Activated CD4-positive, alpha-beta T cell treated with anti-CD3 and anti-CD28 coated beads, Interleukin-2, amount 50 U/mL, for 24 hours (primary cell): ENCODE data around the gene UIMC1.
"Not testable (repeated sequence)": the region's sequence is repeated elsewhere in the genome, so short reads cannot be mapped to it uniquely, and the experiment has no call there.

Experiments
- DNase-seq, 2 donors: peaks; one replicate each; pipeline ENCODE4 v3.0.0-alpha.2; 2020; ENCODE audit warnings: low read depth in 1 of 2, low spot score in 1 of 2

UIMC1 gene

DNA sequence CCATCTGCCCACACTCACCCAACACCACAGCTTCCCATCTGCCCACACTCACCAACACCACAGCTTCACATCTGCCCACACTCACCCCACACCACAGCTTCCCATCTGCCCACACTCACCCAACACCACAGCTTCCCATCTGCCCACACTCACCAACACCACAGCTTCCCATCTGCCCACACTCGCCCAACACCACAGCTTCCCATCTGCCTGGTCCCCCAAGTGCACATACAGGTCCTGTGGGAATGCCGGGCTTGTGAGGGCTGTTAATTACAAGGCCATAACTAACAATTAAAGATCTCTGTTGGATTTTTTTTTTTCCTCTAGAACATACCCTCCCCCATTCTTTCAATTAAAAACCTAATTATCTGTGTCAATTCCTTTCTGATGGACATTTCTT, 133.6 kb downstream of the UIMC1 start:
- not testable (repeated sequence) for DNase-seq

DNA sequence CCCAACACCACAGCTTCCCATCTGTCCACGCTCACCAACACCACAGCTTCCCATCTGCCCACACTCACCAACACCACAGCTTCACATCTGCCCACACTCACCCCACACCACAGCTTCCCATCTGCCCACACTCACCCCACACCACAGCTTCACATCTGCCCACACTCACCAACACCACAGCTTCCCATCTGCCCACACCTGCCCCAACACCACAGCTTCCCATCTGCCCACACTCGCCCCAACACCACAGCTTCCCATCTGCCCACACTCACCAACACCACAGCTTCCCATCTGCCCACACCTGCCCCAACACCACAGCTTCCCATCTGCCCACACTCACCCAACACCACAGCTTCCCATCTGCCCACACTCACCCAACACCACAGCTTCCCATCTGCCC, 134.0 kb downstream of the UIMC1 start:
- not testable (repeated sequence) for DNase-seq

DNA sequence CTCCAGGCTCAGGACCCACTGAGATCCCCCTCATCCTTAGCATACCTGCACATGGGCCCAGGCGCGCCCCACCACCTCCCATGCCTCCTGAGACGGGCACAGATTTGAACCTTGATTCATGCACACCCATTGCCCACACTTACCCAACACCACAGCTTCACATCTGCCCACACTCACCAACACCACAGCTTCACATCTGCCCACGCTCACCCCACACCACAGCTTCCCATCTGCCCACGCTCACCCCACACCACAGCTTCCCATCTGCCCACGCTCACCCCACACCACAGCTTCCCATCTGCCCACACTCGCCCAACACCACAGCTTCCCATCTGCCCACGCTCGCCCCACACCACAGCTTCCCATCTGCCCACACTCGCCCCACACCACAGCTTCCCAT, 135.9 kb downstream of the UIMC1 start:
- DNase-seq = not testable (repeated sequence)

DNA sequence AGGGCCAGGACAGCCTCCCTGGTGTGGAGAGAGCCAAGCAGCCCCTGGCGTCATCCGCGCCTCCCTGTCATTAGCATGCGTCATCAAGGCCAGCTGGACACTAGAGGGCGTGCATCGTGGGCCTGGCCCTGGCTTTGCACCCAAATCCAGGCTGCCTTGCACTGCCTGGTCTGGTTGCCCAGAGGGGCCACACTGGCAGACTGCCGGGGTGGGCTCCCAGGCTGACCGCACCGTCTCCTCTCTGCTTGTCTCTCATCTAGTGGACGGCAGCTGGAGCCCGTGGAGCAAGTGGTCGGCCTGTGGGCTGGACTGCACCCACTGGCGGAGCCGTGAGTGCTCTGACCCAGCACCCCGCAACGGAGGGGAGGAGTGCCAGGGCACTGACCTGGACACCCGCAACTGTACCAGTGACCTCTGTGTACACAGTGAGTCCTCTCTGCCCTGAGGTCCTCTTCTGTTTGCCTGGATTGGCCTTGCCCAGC, 136.4 kb downstream of the UIMC1 start:
- no peak for DNase-seq

DNA sequence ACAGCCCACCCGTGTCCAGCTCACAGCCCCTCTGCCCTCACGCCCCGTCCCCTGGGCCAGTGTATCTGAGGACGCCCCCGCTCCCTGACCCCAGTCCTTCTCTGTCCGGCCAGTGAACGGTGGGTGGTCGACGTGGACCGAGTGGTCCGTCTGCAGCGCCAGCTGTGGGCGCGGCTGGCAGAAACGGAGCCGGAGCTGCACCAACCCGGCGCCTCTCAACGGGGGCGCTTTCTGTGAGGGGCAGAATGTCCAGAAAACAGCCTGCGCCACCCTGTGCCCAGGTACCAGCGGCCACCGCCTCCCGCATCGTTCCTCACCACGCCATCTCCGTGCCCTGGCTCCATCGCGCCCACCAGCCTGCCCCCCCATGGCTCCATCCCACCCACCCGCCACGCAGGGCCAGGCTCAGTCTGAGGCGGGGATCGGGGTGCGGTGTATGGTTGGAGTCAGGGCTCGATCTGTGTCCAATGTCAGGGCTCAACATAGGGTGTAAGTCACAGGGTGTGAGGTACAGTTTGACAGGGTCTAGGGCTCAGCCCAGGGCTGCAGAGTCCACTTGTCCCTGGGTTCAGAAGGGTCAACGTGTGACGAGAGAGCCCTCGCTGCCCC, 137.0 kb downstream of the UIMC1 start:
- DNase-seq = no peak

DNA sequence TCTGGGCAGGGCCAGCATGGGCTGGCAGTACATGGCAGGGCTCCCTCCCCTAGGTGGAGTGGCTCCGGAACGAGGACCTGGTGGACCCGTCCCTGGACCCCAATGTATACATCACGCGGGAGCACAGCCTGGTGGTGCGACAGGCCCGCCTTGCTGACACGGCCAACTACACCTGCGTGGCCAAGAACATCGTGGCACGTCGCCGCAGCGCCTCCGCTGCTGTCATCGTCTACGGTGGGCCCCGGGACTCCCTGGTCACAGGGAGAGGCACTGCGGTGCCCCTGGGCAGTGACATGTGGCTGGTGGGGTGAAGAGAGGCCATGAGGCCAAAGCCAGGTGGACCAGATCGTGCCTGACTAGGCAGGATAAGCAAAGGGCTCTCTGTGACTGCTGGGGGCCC, 137.8 kb downstream of the UIMC1 start:
- no peak for DNase-seq

DNA sequence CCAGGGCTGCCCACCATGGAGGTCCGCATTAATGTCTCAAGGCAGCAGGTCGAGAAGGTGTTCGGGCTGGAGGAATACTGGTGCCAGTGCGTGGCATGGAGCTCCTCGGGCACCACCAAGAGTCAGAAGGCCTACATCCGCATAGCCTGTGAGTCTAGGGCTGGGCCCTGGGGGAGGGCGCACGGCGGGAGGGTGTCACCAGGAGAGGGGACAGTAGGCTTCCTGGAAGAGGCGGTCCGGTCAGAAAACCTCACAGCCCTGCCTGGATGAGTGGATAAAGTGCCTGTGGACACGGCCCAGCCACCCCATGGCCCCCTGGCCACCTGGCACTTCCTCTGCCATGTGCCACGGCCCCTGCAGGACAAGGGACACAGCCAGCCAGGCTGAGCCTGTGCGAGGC, 138.5 kb downstream of the UIMC1 start:
- no peak for DNase-seq

DNA sequence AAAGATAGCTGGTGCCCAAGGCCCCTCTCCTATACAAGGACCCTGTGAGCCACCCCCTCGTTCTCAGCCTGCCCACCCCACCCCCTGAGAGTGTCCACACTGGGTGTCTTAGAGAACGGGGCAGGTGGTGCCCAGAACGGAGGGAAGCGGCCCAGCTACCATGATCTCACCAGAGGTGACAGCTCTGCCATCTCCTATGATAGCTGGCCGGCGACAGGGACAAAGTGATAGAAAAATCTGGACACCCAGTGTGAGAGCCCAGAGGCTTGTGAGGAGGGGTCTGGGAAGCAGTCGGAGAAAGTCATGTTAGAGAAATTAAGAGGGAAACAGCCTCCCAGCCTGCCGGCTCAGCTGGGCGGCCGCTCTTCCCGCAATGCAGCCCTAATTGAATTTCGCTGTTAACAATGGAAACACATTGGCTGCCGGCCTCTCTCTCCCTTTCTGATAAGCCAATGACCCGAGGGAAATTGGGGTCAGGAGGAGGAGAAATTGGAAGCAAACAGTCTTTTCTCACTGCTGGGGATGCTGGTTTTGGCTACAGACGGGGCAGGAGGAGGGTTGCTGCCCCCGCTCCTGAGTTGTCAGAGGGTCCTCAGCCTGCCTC, 139.8 kb downstream of the UIMC1 start:
- no peak for DNase-seq

DNA sequence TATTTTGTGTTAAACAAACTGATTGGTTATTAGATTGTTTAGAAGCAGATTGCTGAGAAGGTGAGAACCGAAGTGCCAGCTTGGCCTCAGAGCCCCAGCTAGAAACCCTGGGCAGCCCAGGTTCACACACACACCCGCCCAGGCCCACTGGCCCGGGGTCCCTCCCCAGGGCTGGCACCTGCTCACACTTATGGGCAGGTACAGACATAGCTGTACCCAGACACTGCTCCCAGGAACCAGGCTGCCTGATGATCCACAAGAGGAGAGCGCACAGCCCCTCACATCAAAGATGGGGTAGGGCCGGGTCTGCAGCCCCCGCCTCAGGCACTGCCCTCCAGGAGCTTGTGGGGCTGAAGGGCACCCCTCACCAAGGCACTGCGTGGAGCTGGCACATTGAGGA, 140.6 kb downstream of the UIMC1 start:
- no peak for DNase-seq

DNA sequence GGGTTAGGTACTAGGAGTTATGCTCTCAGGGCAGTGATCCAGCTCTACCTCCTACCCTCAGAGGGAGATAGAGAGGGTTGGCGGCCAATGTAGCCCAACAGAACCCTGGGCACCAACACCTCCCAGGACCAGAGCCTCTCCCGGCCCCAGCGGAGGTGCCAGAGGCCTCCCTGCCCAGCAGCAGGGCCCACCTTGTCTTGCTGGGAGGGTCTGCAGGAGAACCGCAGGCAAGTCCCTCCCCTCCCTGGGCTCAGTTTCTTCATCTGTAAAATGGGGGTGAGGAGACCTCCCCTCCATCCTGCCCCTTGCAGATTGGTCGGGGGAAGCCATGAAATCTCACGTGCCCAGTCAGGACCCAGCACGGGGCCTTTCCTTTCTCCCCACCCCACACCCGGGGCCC, 141.8 kb downstream of the UIMC1 start:
- no peak for DNase-seq

DNA sequence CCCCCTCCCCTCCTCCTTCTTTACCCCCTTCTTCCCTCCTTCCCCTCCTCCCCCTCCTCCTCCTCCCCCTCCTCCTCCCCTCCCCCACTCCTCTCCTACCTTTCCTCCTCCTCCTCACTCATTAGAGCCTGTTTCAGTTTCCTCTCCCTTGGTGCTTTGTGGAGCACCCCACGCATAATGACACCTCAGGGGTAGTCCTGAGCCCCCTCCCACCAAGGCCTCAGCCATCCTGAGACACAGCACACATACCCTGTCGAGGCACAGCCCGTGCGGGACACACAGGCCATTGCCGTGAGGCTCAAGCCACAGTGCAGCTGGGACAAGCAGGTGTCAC, 142.8 kb downstream of the UIMC1 start:
- DNase-seq = no peak

DNA sequence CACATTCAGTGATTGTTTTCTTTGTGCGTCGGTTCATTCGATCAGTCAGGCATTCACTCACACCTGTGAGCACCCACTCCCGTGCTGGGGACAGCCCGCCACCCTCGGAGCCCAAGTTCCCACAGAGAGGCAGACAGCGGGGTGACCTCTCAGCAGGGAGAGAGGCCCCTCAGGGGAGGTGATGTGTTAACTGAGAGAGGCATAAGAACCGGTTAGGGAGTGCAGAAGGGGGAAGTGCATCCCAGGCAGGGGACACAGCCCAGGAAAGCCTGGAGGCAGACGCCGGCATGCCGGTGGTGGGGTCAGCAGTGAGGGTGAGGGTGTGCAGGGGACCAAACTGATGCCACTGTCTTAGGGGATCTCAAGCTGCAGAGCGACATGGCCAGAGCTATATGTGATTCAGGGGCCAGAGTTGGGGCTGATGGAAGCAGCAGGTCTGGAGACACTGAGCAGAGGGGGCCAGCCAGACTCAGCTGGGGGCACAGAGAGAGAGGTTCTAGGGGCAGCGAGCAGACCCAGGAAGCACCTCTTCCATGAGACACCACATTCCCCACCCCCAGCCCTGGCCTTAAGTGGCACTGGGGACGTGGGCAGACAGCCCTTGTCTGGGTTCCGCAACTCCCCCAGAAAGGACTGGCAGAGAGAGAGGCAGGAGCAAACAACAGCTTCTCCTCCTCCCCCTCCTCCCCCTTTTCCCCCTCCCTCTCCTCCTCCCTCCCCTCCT, 143.4 kb downstream of the UIMC1 start:
- no peak for DNase-seq

DNA sequence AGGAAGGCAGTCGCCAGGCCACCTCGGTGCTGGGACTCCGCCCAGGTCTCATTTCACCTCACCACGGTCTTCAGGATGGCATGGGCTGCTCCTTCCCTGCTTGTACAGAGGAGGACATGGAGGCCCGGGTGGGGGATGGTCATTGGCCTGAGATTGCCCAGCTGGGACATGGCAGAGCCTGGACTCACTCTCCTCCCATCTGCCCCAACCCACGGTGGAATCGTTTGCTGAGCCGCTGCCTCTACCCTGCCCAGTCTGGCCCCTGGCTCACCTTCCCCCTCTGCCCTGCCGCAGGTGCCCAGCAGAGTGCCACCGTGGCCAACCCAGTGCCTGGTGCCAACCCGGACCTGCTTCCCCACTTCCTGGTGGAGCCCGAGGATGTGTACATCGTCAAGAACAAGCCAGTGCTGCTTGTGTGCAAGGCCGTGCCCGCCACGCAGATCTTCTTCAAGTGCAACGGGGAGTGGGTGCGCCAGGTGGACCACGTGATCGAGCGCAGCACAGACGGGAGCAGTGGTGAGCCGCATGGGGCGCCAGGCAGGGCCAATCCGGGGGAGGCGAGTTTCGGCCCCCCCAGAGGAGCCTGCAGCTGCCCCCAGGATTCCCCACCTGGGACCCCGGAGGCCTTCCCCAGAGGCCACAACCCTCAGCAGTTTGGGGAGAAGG, 144.1 kb downstream of the UIMC1 start:
- no peak for DNase-seq

DNA sequence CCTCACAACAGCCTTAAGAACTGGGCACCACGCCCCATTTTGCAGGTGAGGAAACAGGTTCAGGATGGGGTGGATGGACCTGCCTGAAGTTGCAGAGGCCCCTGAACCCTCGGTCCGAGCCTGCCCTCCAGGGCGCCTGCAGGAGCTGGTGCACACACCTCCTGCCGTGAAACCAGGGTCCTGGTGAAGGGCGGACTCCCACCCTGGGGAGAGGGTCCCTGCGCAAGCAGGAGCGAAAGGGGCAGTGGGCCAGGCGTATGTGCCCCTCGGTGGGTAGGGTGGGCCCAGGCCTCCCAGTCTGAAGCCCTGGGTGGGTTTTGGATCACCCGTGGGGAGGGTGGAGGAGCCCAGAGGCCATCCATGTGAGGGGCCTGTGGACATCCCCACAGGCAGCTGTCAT, 145.3 kb downstream of the UIMC1 start:
- DNase-seq = no peak

DNA sequence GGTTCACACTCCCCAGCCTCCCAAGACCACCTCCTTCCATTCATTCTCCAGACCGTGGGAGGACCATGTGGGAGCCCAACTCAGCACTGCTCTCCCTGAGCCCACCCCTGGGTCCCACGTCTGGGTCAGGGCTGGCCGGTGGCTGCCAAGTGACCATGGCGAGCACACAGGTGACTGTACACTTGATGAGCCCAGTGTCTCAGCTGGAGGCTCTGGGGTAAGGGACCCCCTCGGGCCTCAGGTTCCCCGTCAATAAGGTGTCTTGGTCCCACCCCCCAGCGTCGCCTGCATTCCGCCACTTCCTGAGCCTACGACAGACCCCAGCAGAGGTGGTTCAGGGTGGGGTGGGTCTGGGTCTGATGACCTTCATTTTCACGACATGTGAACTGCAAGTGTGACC, 146.2 kb downstream of the UIMC1 start:
- DNase-seq = no peak

DNA sequence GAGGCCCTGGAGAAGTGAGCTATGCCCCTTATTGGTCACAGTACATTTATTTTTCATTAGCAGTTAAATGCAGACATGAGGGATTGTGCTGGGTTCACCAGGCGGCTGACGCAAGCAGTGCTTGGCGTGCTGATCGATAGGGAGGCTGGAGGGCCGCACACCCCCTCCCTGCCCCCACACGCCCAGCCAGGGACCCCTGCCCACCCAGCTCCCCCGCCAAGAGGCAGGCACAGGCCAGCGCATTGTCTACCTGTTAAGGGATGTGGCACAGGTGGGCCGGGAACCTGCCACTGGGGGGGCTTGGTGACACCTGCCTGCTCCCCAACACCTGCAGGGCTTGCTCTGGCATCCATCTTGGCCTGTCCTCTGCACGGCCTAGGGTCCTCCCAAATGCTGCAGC, 146.7 kb downstream of the UIMC1 start:
- DNase-seq = no peak

DNA sequence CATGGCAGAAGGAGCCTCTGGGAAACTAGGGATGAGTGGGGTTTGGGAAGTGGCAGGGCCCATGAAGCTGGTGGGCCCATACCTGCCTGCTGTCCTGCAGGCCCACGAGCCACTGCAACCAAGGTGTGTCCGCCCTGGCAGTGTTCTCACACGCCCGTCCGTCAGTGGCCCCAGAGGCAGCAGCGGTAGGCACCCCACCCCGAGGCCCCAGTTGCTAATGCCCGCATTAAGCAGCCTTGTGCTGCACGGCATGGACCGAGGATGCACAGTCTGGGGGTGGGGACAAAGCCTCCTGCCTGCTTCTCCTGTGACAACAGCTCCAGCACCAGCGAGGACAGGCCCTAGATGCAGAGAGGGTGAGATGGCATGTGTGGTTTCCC, 148.7 kb downstream of the UIMC1 start:
- no peak for DNase-seq

DNA sequence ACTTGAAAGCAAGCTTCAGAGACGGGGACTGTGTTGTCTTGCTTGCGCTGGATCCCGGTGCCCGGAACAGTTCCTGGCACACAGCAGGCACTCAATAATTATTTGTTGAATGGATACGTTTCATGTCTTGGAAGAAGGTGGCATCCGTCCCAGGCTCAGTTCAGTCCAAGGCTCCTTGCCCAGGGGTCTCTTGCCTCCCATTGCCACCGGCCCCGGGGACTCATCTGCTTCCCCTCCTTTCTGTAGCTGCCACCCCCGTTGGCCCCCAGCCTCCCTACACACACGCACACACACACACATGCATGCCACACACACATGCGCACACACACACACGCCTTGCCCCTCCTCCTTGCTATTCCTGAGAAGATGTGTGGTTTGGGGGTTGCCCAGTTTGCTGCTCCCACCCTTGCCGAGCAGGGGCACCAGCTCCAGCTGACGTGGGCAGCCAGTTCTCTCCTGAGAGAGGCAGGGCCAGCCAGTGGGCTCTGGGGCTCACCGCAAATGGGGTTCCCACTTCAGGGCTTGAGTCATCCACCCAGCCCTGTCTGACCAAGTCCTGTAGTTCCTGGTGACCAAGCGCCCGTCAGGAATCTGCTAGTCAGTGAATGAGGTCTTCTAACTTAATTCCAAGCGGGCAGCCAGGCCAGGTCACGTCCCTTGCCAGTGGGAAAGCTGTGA, 149.2 kb downstream of the UIMC1 start:
- DNase-seq = no peak

DNA sequence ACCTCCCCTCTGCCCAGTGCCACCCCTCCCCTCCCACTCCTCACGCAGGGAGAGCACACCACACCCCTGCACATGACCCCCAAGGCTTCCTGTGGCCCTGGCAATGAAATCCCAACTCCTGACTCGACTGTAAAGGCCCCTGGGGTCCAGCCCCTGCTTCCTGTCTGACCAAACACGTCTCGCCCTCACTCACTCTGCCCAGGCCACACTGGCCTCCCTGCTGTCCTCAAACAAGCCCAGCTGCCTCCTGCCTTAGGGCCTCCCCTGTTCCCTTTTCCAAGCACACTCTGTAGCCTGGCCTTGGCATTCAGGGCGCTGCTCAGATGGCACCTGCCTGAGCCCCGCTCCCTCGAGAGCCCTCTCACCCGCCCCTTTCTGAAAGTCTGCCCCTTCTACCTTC, 149.8 kb downstream of the UIMC1 start:
- DNase-seq = no peak

DNA sequence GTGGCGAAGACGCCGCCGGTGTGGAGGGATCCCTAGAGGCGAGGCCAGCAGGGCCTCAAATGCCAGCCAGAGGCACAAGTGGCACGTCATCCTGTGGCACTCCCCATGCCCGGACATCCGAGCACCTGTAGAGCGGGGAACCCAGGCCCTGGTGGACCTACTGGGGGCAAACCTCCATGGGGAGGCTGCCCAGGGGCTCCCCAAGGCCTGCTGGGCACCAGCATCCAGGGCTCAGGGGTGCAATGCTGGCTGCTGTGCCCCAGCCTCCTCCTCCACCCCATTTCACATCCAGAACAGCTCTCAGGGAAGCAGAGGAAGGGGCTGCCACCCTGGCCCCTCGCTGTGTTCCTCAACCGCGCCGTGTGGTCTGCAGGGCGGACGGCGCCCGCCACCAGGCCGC, 151.0 kb downstream of the UIMC1 start:
- no peak for DNase-seq
